H1 (cell line): ENCODE results near the gene TMEM178B. TPM values are rescaled to one million over a fixed set of nuclear protein-coding genes. Genes with fewer than 3 reads are reported as not detected.

Experiments
- CTCF ChIA-PET: fragments of 300-600 bp; sonication (Branson Sonifier 250); formaldehyde crosslinking; loops from one replicate; lab custom pipeline; 2021; ENCODE audit not compliant: partially characterized antibody; lab: Charles Lee
- POLR2A ChIA-PET: fragments of 300-600 bp; sonication (Branson Sonifier 250); formaldehyde crosslinking; loops from one replicate; lab custom pipeline; 2021; ENCODE audit warnings: inconsistent platforms; ENCODE audit not compliant: partially characterized antibody; lab: Charles Lee
- DNase-seq, 2 experiments: peaks; one replicate each; pipeline versions ENCODE4 v3.0.0 to v3.0.0-alpha.2; 2010 to 2022; ENCODE audit warnings: low spot score in 2 of 2, low read depth in 1 of 2, mixed read lengths in 1 of 2
- FAIRE-seq: peaks from 2 replicates; lab custom pipeline; 2011; peaks lifted over from hg19 to GRCh38; lab: Jason Lieb, UNC
- H2AFZ ChIP-seq: 2 replicates; pipeline ENCODE4 v1.8.1; 2012; ENCODE audit warnings: low read length, inconsistent platforms
- H2AK5ac ChIP-seq: 2 replicates; pipeline ENCODE4 v1.6.1; 2013; ENCODE audit warnings: low read depth, low read length
- H2BK120ac ChIP-seq: replicated peaks from 2 replicates; pipeline ENCODE3; 2013; ENCODE audit warnings: low read depth, low read length, inconsistent platforms
- H2BK12ac ChIP-seq: 2 replicates; pipeline ENCODE4 v1.6.1; 2013; ENCODE audit warnings: low read depth, low read length
- H2BK15ac ChIP-seq: 2 replicates; pipeline ENCODE4 v1.6.1; 2013; ENCODE audit warnings: low read length
- H2BK20ac ChIP-seq: 2 replicates; pipeline ENCODE4 v1.6.1; 2013; ENCODE audit warnings: low read length
- H2BK5ac ChIP-seq: 2 replicates; pipeline ENCODE4 v1.6.1; 2013; ENCODE audit warnings: low read depth, low read length
- H3K14ac ChIP-seq: 2 replicates; pipeline ENCODE4 v1.6.1; 2013; ENCODE audit warnings: inconsistent platforms; ENCODE audit not compliant: insufficient read length
- H3K18ac ChIP-seq: 2 replicates; pipeline ENCODE4 v1.6.1; 2013; ENCODE audit warnings: low read length; ENCODE audit errors: extremely low read depth
- H3K23ac ChIP-seq: 2 replicates; pipeline ENCODE4 v1.6.1; 2013; ENCODE audit warnings: inconsistent platforms; ENCODE audit not compliant: insufficient read length
- H3K23me2 ChIP-seq: 2 replicates; pipeline ENCODE4 v1.6.1; 2013; ENCODE audit warnings: low read depth, low read length
- H3K27ac ChIP-seq: 2 replicates; pipeline ENCODE4 v1.6.1; 2011; ENCODE audit warnings: low read depth, low read length, inconsistent platforms
- H3K27me3 ChIP-seq, 4 experiments: replicated peaks in 1 of 4; 1 replicate in 1 of 4; 2 replicates in 3 of 4; pipeline versions ENCODE4 v1.6.1 to v1.8.1; 2011 to 2013; ENCODE audit warnings: low read length in 3 of 4, mild to moderate bottlenecking in 3 of 4, inconsistent platforms in 2 of 4, mixed read lengths in 2 of 4, moderate library complexity in 1 of 4; ENCODE audit not compliant: control insufficient read depth in 3 of 4, insufficient read depth in 3 of 4; ENCODE audit errors: extremely low read depth in 1 of 4
- H3K36me3 ChIP-seq, 4 experiments: 2 replicates each; pipeline versions ENCODE4 v1.6.1 to v1.8.1; 2011 to 2013; ENCODE audit warnings: mild to moderate bottlenecking in 4 of 4, low read length in 3 of 4, moderate library complexity in 2 of 4, control low read depth in 1 of 4, inconsistent platforms in 1 of 4; ENCODE audit not compliant: insufficient read depth in 4 of 4, control insufficient read depth in 2 of 4
- H3K4ac ChIP-seq: replicated peaks from 2 replicates; pipeline ENCODE3; 2013; ENCODE audit warnings: low read length, low read depth, mixed read lengths, inconsistent platforms; ENCODE audit not compliant: insufficient read length
- H3K4me1 ChIP-seq, 4 experiments: replicated peaks in 1 of 4; 1 replicate in 1 of 4; 2 replicates in 3 of 4; pipeline versions ENCODE4 v1.6.1 to v1.8.1; 2011 to 2013; ENCODE audit warnings: low read length in 3 of 4, inconsistent platforms in 2 of 4, mixed read lengths in 1 of 4; ENCODE audit not compliant: insufficient read depth in 4 of 4, control insufficient read depth in 3 of 4
- H3K4me2 ChIP-seq, 2 experiments: 2 replicates each; pipeline versions ENCODE4 v1.6.1 to v1.8.1; 2011 to 2013; ENCODE audit warnings: low read depth in 2 of 2, low read length in 2 of 2, control low read depth in 1 of 2, inconsistent platforms in 1 of 2, mild to moderate bottlenecking in 1 of 2; ENCODE audit not compliant: insufficient read depth in 1 of 2
- H3K4me3 ChIP-seq, 4 experiments: fragments of 200-600, 300-600 bp in 1 of 4; sonication (generic), shearing (Covaris generic), sonication (Bioruptor Twin) in 1 of 4; 2 replicates each; pipeline versions ENCODE4 v1.5.1 to v1.8.1; 2011 to 2016; ENCODE audit warnings: low read length in 4 of 4, low read depth in 3 of 4, control low read depth in 2 of 4, inconsistent platforms in 2 of 4, mild to moderate bottlenecking in 2 of 4, mixed read lengths in 1 of 4, moderate library complexity in 1 of 4; ENCODE audit not compliant: insufficient read depth in 2 of 4; ENCODE audit errors: extremely low read depth in 1 of 4
- H3K56ac ChIP-seq: replicated peaks from 2 replicates; pipeline ENCODE3; 2013; ENCODE audit warnings: low read depth, mild to moderate bottlenecking, mixed read lengths, low read length, inconsistent platforms; ENCODE audit not compliant: insufficient read length
- H3K79me1 ChIP-seq: 2 replicates; pipeline ENCODE4 v1.6.1; 2013; ENCODE audit warnings: low read depth, low read length, control low read depth
- H3K79me2 ChIP-seq, 2 experiments: 2 replicates each; pipeline versions ENCODE4 v1.6.1 to v1.8.1; 2012 to 2013; ENCODE audit warnings: low read length in 2 of 2, mild to moderate bottlenecking in 2 of 2, inconsistent platforms in 1 of 2; ENCODE audit not compliant: insufficient read depth in 2 of 2, control insufficient read depth in 1 of 2
- H3K9ac ChIP-seq, 4 experiments: replicated peaks in 1 of 4; 1 replicate in 1 of 4; 2 replicates in 3 of 4; pipeline versions ENCODE4 v1.6.1 to v1.8.1; 2011 to 2013; ENCODE audit warnings: low read depth in 3 of 4, low read length in 3 of 4, control low read depth in 2 of 4, mild to moderate bottlenecking in 2 of 4, moderate library complexity in 2 of 4, inconsistent platforms in 1 of 4; ENCODE audit errors: extremely low read depth in 1 of 4
- H3K9me3 ChIP-seq, 2 experiments: 2 replicates each; pipeline versions ENCODE4 v1.6.1 to v1.8.1; 2012 to 2013; ENCODE audit warnings: mild to moderate bottlenecking in 2 of 2, moderate library complexity in 2 of 2, control low read depth in 1 of 2, inconsistent platforms in 1 of 2, low read depth in 1 of 2, low read length in 1 of 2, mixed read lengths in 1 of 2; ENCODE audit not compliant: insufficient read depth in 2 of 2
- H4K20me1 ChIP-seq, 2 experiments: replicated peaks in 1 of 2; 2 replicates each; pipeline versions ENCODE3 to v1.8.1; 2011 to 2013; ENCODE audit warnings: inconsistent platforms in 2 of 2, low read length in 2 of 2, mild to moderate bottlenecking in 1 of 2; ENCODE audit not compliant: insufficient read depth in 2 of 2, control insufficient read depth in 1 of 2
- H4K5ac ChIP-seq: 2 replicates; pipeline ENCODE4 v1.6.1; 2013; ENCODE audit warnings: low read length, low read depth, mixed read lengths, inconsistent platforms; ENCODE audit not compliant: insufficient read length
- H4K8ac ChIP-seq: 2 replicates; pipeline ENCODE4 v1.8.0; 2013; ENCODE audit warnings: mild to moderate bottlenecking, moderate library complexity, low read length, inconsistent platforms; ENCODE audit not compliant: insufficient read depth; ENCODE audit errors: extremely low read depth
- H4K91ac ChIP-seq: replicated peaks from 2 replicates; pipeline ENCODE3; 2013; ENCODE audit warnings: low read length, mixed read lengths, inconsistent platforms; ENCODE audit not compliant: insufficient read length
- BRCA1 ChIP-seq: IDR thresholded peaks from 2 replicates; pipeline ENCODE4 v1.6.1; 2012; ENCODE audit warnings: low read depth, low read length, improper control_type of control experiment
- CBX8 ChIP-seq: fragments of 300-800, 300-1000 bp; sonication (generic); IDR thresholded peaks from 2 replicates; pipeline ENCODE4 v1.7.1; 2016; ENCODE audit warnings: low read depth, low read length, borderline replicate concordance
- CHD1 ChIP-seq: IDR thresholded peaks from 2 replicates; pipeline ENCODE4 v1.6.1; 2012; ENCODE audit warnings: low read depth, low read length, improper control_type of control experiment
- CREB1 ChIP-seq: IDR thresholded peaks from 2 replicates; pipeline ENCODE4 v1.6.1; 2012; ENCODE audit warnings: inconsistent platforms
- KDM1A ChIP-seq: fragments of 200-600, 300-600 bp; sonication (generic); IDR thresholded peaks from 2 replicates; pipeline ENCODE4 v1.7.1; 2016; ENCODE audit warnings: mild to moderate bottlenecking, low read length, borderline replicate concordance
- POU5F1 ChIP-seq: IDR thresholded peaks from 2 replicates; pipeline ENCODE4 v1.6.1; 2011; ENCODE audit warnings: low read depth, mild to moderate bottlenecking, low read length, moderate library complexity
- RBBP5 ChIP-seq: IDR thresholded peaks from 2 replicates; pipeline ENCODE4 v1.7.1; 2012; ENCODE audit warnings: low read depth, mild to moderate bottlenecking, inconsistent platforms, low read length, moderate library complexity, borderline replicate concordance
- SP2 ChIP-seq: IDR thresholded peaks from 2 replicates; pipeline ENCODE4 v1.6.1; 2012; ENCODE audit warnings: mild to moderate bottlenecking, low read length, inconsistent platforms
- TBP ChIP-seq: IDR thresholded peaks from 2 replicates; pipeline ENCODE4 v1.6.1; 2011; ENCODE audit warnings: low read depth, low read length, improper control_type of control experiment
- WGBS, 2 experiments: shearing (Covaris generic) in 1 of 2; methylation state at CpG; one replicate each; pipeline versions ENCODE4 v1.1.6 to v1.1.7; 2013 to 2015; ENCODE audit warnings: low lambda C conversion rate in 2 of 2, mixed read lengths in 2 of 2, inconsistent platforms in 1 of 2, low coverage in 1 of 2, missing lambda C conversion rate in 1 of 2; ENCODE audit not compliant: insufficient replicate concordance in 2 of 2, insufficient coverage in 1 of 2, insufficient read length in 1 of 2; ENCODE audit errors: extremely low coverage in 1 of 2, missing lambda C conversion rate in 1 of 2; 5-methylcytosine and 5-hydroxymethylcytosine counted together
- polyA plus RNA-seq, 7 experiments: library from polyadenylated mRNA; depleted of rRNA in 3 of 7; stranded (reverse) in 5 of 7; unstranded in 2 of 7; fragments of >200 nt in 5 of 7; fragments of 200-250 nt in 2 of 7; gene quantifications; 1 replicate in 5 of 7; 2 replicates in 1 of 7; 4 replicates in 1 of 7; pipeline versions ENCODE4 v1.2.1 to v1.2.3, GENCODE V29; 2011 to 2013; ENCODE audit warnings: missing spikeins in 2 of 7, mixed read lengths in 2 of 7
- total RNA-seq: library from RNA; stranded (reverse); fragmentation: NEBNext Ultra II Directional; extraction: Animal tissue kit (Norgen Biotek cat#: 25700); gene quantifications from 2 replicates; pipeline ENCODE4 v1.2.1, GENCODE V29; 2021
- TF ChIP-seq, protein P1 (sequence below): IDR thresholded peaks from 2 replicates; pipeline ENCODE4 v1.6.1; 2012; ENCODE audit warnings: inconsistent platforms
- TF ChIP-seq, protein P2 (sequence below), 3 experiments: IDR thresholded peaks; 1 replicate in 2 of 3; 2 replicates in 1 of 3; pipeline versions ENCODE4 v1.5.1 to v1.6.1; 2011; ENCODE audit warnings: low read length in 3 of 3, mild to moderate bottlenecking in 3 of 3, inconsistent platforms in 2 of 3, low read depth in 1 of 3, moderate library complexity in 1 of 3; ENCODE audit not compliant: insufficient read depth in 1 of 3; ENCODE audit errors: control extremely low read depth in 1 of 3

TMEM178B gene
- total and polyA plus RNA-seq, 2 of the 8 experiments (the other 6 are each of a cell fraction or from before 2014, with no cell fraction given): 5.3 to 18.1 TPM

DNA sequence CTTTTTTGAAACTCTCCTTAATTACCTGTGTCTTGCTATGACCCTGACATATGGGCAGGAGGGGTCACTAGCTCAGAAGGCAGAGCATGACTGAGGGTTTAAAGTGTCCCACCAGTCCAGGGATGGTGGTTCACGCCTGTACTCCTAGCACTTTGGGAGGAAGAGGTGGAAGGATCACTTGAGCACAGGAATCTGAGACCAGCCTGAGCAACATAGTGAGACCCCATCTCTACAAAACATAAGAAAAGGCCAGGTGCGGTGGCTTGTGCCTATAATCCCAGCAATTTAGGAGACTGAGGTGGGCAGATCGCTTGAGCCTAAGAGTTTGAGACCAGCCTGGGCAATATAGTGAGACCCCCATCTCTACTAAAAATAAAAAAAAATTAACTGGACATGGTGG, 133.8 kb downstream of the TMEM178B start:
- Histone ChIP-seq H2BK120ac (no peak overlapping the region), H2AFZ (no peak overlapping the region), H2BK5ac (no peak overlapping the region), H4K91ac (no peak overlapping the region), H3K23me2 (no peaks in the 10 kb centered on the region), H3K27ac (no peak overlapping the region), H2BK15ac (no peak overlapping the region; the same call in 1 of the 2 replicates), H3K56ac (no peak overlapping the region), H3K4me2 (no peak overlapping the region), H3K9me3 (no peaks in the 10 kb centered on the region), H4K8ac (no peak overlapping the region), H3K4me1 (peaks cover 14 to 31% (median 22%) of the 10 kb centered on the region in 4 experiments), H2AK5ac (peak overlapping the region; percentile 4; the same call in 1 of the 2 replicates), H3K23ac (no peak overlapping the region), H3K27me3 (no peaks in the 10 kb centered on the region), H3K4ac (no peak overlapping the region), H2BK20ac (no peak overlapping the region), H4K20me1 (no peaks in the 10 kb centered on the region), H3K36me3 (no peaks in the 10 kb centered on the region), H3K18ac (no peak overlapping the region), H2BK12ac (no peak overlapping the region), H3K14ac (no peak overlapping the region), H3K79me1 (no peaks in the 10 kb centered on the region; the same call in 1 of the 2 replicates), H3K9ac (no peak overlapping the region), H4K5ac (no peak overlapping the region), H3K79me2 (no peaks in the 10 kb centered on the region), H3K4me3 (no peak overlapping the region)
- DNase-seq (no peak), FAIRE-seq (no peak)
- CTCF ChIA-PET: no interaction called here
- 88% methylated on average over 3 of the region's 3 CpGs; no CpG with 5 or more reads in 1 of the 2 experiments for WGBS, 2 experiments
- POLR2A ChIA-PET: interaction anchor here (1.3 to 3.0 kb wide), 2 partner anchors 9 to 10 kb away, joined by 3 to 8 read pairs; no protein-coding TSS in a partner anchor
- no peak for TF ChIP-seq SP2
- TF ChIP-seq POU5F1: no peak
- TF ChIP-seq KDM1A: no peak
- no peak for TF ChIP-seq BRCA1
- TF ChIP-seq CREB1: no peak
- no peak for TF ChIP-seq RBBP5
- TF ChIP-seq, protein P1, sequence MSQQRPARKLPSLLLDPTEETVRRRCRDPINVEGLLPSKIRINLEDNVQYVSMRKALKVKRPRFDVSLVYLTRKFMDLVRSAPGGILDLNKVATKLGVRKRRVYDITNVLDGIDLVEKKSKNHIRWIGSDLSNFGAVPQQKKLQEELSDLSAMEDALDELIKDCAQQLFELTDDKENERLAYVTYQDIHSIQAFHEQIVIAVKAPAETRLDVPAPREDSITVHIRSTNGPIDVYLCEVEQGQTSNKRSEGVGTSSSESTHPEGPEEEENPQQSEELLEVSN: no peak
- no peak for TF ChIP-seq CBX8
- no peak for TF ChIP-seq TBP
- TF ChIP-seq, protein P2, sequence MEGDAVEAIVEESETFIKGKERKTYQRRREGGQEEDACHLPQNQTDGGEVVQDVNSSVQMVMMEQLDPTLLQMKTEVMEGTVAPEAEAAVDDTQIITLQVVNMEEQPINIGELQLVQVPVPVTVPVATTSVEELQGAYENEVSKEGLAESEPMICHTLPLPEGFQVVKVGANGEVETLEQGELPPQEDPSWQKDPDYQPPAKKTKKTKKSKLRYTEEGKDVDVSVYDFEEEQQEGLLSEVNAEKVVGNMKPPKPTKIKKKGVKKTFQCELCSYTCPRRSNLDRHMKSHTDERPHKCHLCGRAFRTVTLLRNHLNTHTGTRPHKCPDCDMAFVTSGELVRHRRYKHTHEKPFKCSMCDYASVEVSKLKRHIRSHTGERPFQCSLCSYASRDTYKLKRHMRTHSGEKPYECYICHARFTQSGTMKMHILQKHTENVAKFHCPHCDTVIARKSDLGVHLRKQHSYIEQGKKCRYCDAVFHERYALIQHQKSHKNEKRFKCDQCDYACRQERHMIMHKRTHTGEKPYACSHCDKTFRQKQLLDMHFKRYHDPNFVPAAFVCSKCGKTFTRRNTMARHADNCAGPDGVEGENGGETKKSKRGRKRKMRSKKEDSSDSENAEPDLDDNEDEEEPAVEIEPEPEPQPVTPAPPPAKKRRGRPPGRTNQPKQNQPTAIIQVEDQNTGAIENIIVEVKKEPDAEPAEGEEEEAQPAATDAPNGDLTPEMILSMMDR (IDR thresholded peaks at IDR 0.05; ENCODE audit: control extremely low read depth in 1 of 3, insufficient read depth in 1 of 3, low read depth in 1 of 3, low read length in 3 of 3): no peak
- TF ChIP-seq CHD1: no peak
